Fibroblast of upper back skin (primary cell): ENCODE results near the gene MRPS31.

Experiments used
- DNase-seq: peaks from one replicate; pipeline ENCODE4 v3.0.0-alpha.2; 2013

Gene MRPS31

GRCh38 chr13:40770934-40771618, at the start of gene MRPS31:
Gene MRPS31, minus strand, starts transcription at chr13:40771190. Its CDS starts 54 bp downstream, at chr13:40771136.
- peak; percentile 91 for DNase-seq

- DNase-seq, result no peak
Observed at GRCh38 chr13:40819797-40820315, 48.9 kb upstream of the MRPS31 start.

- no peak for DNase-seq
Observed at GRCh38 chr13:40818926-40819325, 47.9 kb upstream of the MRPS31 start.

- no peak for DNase-seq
Observed at GRCh38 chr13:40814803-40815202, 43.8 kb upstream of the MRPS31 start.

GRCh38 chr13:40813667-40814454, 42.9 kb upstream of the MRPS31 start:
- DNase-seq, result peak; percentile 12

GRCh38 chr13:40812724-40813445, 41.9 kb upstream of the MRPS31 start:
- DNase-seq, result peak; percentile 29

GRCh38 chr13:40812102-40812501, 41.1 kb upstream of the MRPS31 start:
- no peak for DNase-seq

GRCh38 chr13:40809471-40809870, 38.5 kb upstream of the MRPS31 start:
- no peak for DNase-seq

GRCh38 chr13:40806241-40806640, 35.3 kb upstream of the MRPS31 start:
- DNase-seq, result no peak

GRCh38 chr13:40803316-40803715, 32.3 kb upstream of the MRPS31 start:
- no peak for DNase-seq

- DNase-seq, result no peak
Observed at GRCh38 chr13:40801255-40802217, 30.5 kb upstream of the MRPS31 start.

GRCh38 chr13:40800559-40800958, 29.6 kb upstream of the MRPS31 start:
- DNase-seq, result no peak

GRCh38 chr13:40799508-40799907, 28.5 kb upstream of the MRPS31 start:
- no peak for DNase-seq

GRCh38 chr13:40798380-40798779, 27.4 kb upstream of the MRPS31 start:
- no peak for DNase-seq

- no peak for DNase-seq
Observed at GRCh38 chr13:40796649-40797048, 25.7 kb upstream of the MRPS31 start.

- no peak for DNase-seq
Observed at GRCh38 chr13:40794414-40795368, 23.7 kb upstream of the MRPS31 start.

GRCh38 chr13:40793339-40793738, 22.3 kb upstream of the MRPS31 start:
- no peak for DNase-seq

GRCh38 chr13:40792284-40793051, 21.5 kb upstream of the MRPS31 start:
- no peak for DNase-seq

GRCh38 chr13:40790154-40790616, 19.2 kb upstream of the MRPS31 start:
- no peak for DNase-seq
